ENCODE measurements around the gene KRT81.
"Not testable (repeated sequence)": the region's sequence is repeated elsewhere in the genome, so short reads cannot be mapped to it uniquely, and the experiment has no call there.

The KRT81 gene

GRCh38 chr12:52254180-52254964 is 37.0 kb downstream of the KRT81 start:
- no peak for DNase-seq (ENCODE audit: low spot score)
- TF ChIP-seq CTCF (conservative IDR thresholded peaks at IDR 0.05; ENCODE audit: low read depth): no peak
- H3K27ac ChIP-seq: peak overlapping the region; percentile 57; the same call in 1 of the 2 replicates
- CTCF ChIA-PET: interaction anchor here (1.0 to 1.3 kb wide), 2 partner anchors 24 to 25 kb away, joined by 4 to 5 read pairs; no protein-coding TSS in a partner anchor
- POLR2A ChIA-PET (ENCODE audit: low non-redundant PET): no interaction called here

GRCh38 chr12:52253391-52254179 is 37.7 kb downstream of the KRT81 start:
- ChIA-PET POLR2A (ENCODE audit: low non-redundant PET) (no interaction called here), CTCF (interaction anchor here (0.6 to 1.0 kb wide), 2 partner anchors 26 to 127 kb away, joined by 3 to 4 read pairs; no protein-coding TSS in a partner anchor)
- TF ChIP-seq CTCF (conservative IDR thresholded peaks at IDR 0.05; ENCODE audit: low read depth): no peak
- no peak for DNase-seq (ENCODE audit: low spot score)
- H3K27ac ChIP-seq: peak overlapping the region; percentile 57

- CTCF ChIA-PET: interaction anchor here (0.5 to 1.3 kb wide), 5 partner anchors 23 to 221 kb away, joined by 3 to 4 read pairs (median 3); no protein-coding TSS in a partner anchor
These were observed 38.5 kb downstream of the KRT81 start for GRCh38 chr12:52252728-52253343.

GRCh38 chr12:52252175-52252615 is 39.1 kb downstream of the KRT81 start:
- peak overlapping the region; percentile 57 for H3K27ac ChIP-seq
- CTCF ChIA-PET: interaction anchor here (0.6 to 2.0 kb wide), 6 partner anchors 18 to 328 kb away, joined by 3 to 8 read pairs (median 4); no protein-coding TSS in a partner anchor
- POLR2A ChIA-PET (ENCODE audit: low non-redundant PET); DNase-seq (ENCODE audit: low spot score): not testable (repeated sequence)

More at GRCh38 chr12:52252728-52253343, 38.5 kb downstream of the KRT81 start:
- peak overlapping the region; percentile 57 for H3K27ac ChIP-seq
- POLR2A ChIA-PET (ENCODE audit: low non-redundant PET): no interaction called here
- TF ChIP-seq CTCF (conservative IDR thresholded peaks at IDR 0.05; ENCODE audit: low read depth): no peak
- no peak for DNase-seq (ENCODE audit: low spot score)

- peak overlapping the region; percentile 100 for H3K27ac ChIP-seq
- POLR2A ChIA-PET (ENCODE audit: low non-redundant PET): no interaction called here
- no peak for TF ChIP-seq CTCF (conservative IDR thresholded peaks at IDR 0.05; ENCODE audit: low read depth)
- CTCF ChIA-PET: interaction anchor here (0.6 to 2.0 kb wide), 7 partner anchors 19 to 329 kb away, joined by 3 to 8 read pairs (median 4); no protein-coding TSS in a partner anchor
- DNase-seq (ENCODE audit: low spot score): no peak
These were observed 39.8 kb downstream of the KRT81 start for GRCh38 chr12:52251367-52252051.
